HFFc6 (cell line): ENCODE data around the gene RAD9A. TPM values are rescaled to one million over a fixed set of nuclear protein-coding genes. Genes with fewer than 3 reads are reported as not detected.

Experiments used
- DNase-seq: peaks from one replicate; pipeline ENCODE4 v3.0.0-alpha.2; 2018
- H3K27ac Mint-ChIP-seq: 2 replicates; pipeline ENCODE4 v1.8.0; 2020; ENCODE audit warnings: mild to moderate bottlenecking, mixed read lengths
- H3K27me3 Mint-ChIP-seq: 2 replicates; pipeline ENCODE4 v1.8.0; 2021; ENCODE audit warnings: mild to moderate bottlenecking, moderate library complexity, mixed read lengths; ENCODE audit not compliant: insufficient read depth
- H3K36me3 Mint-ChIP-seq: 2 replicates; pipeline ENCODE4 v1.8.0; 2021; ENCODE audit warnings: low read depth, mixed read lengths
- H3K4me1 Mint-ChIP-seq: 2 replicates; pipeline ENCODE4 v1.8.0; 2020; ENCODE audit warnings: low read depth, mixed read lengths
- H3K4me3 Mint-ChIP-seq: 2 replicates; pipeline ENCODE4 v1.8.0; 2020; ENCODE audit warnings: mild to moderate bottlenecking, moderate library complexity, mixed read lengths
- H3K9me3 Mint-ChIP-seq: 2 replicates; pipeline ENCODE4 v1.8.0; 2020; ENCODE audit warnings: mild to moderate bottlenecking, mixed read lengths
- total RNA-seq, 6 experiments: library from RNA; stranded (reverse); fragmentation: NEBNext Ultra II Directional; extraction: Animal tissue kit (Norgen Biotek cat#: 25700); gene quantifications; 2 replicates in 1 of 6; 3 replicates in 5 of 6; pipeline ENCODE4 v1.2.3, GENCODE V29; 2021
- TF ChIP-seq, protein P1 (sequence below): fragments of 200-600 bp; sonication (generic); IDR thresholded peaks from 2 replicates; pipeline ENCODE4 v1.5.0; 2021; ENCODE audit warnings: antibody characterized with exemption, mild to moderate bottlenecking

Gene RAD9A
- total RNA-seq, 6 experiments from 2014 or later = 7.6 to 10.3 (median 8.8) TPM

GRCh38 chr11:67378544-67378943 is 13.2 kb upstream of the RAD9A start:
- Mint-ChIP-seq H3K27ac (peak overlapping the region; percentile 85), H3K4me3 (peak overlapping the region; percentile 41; the same call in 1 of the 2 replicates), H3K4me1 (peaks cover 71% of the 10 kb centered on the region), H3K9me3 (no peaks in the 10 kb centered on the region), H3K27me3 (peaks cover 5% of the 10 kb centered on the region), H3K36me3 (no peaks in the 10 kb centered on the region; the same call in 1 of the 2 replicates)
- DNase-seq = no peak
- TF ChIP-seq, protein P1, sequence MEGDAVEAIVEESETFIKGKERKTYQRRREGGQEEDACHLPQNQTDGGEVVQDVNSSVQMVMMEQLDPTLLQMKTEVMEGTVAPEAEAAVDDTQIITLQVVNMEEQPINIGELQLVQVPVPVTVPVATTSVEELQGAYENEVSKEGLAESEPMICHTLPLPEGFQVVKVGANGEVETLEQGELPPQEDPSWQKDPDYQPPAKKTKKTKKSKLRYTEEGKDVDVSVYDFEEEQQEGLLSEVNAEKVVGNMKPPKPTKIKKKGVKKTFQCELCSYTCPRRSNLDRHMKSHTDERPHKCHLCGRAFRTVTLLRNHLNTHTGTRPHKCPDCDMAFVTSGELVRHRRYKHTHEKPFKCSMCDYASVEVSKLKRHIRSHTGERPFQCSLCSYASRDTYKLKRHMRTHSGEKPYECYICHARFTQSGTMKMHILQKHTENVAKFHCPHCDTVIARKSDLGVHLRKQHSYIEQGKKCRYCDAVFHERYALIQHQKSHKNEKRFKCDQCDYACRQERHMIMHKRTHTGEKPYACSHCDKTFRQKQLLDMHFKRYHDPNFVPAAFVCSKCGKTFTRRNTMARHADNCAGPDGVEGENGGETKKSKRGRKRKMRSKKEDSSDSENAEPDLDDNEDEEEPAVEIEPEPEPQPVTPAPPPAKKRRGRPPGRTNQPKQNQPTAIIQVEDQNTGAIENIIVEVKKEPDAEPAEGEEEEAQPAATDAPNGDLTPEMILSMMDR = no peak

- Mint-ChIP-seq H3K9me3 (no peaks in the 10 kb centered on the region), H3K27ac (peak overlapping the region; percentile 85), H3K27me3 (no peaks in the 10 kb centered on the region; the same call in none of the 2 replicates), H3K4me1 (peaks cover 67% of the 10 kb centered on the region), H3K36me3 (no peaks in the 10 kb centered on the region), H3K4me3 (peak overlapping the region; percentile 52)
- peak; percentile 72 for DNase-seq
- TF ChIP-seq, protein P1 = no peak
Observed at GRCh38 chr11:67379061-67380058, 12.4 kb upstream of the RAD9A start.

DNA sequence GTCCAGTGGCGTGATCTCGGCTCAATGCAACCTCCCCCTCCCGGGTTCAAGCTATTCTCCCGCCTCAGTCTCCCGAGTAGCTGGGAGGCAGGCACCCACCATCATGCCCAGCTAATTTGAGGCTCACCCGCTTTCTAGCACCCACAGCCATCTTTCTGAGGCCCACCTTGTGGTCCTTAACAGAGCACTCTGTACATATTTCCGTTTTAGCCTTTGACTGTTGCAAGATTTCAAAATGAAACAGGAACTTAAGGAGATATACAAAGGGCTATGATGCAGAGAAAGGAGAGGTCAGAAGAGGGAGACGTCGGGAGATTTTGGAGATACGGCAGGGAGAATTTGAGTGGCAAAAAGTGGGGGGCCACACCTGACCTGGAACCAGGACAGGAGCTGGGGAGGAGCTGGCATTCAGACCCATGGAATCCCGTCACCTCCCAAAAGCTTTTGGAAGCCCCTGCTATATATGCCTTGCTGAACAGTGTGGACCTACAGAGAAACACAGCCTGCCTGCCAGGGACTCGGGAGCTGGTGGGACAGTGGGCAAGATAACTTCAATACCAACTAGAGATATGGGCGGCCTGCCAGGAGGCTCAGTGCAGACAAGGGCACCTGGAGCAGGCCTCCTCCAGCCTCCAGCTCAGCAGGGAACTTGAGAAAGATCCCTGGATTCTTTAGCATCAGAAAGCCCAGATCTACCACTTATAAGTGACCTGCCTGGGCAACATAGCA is 10.4 kb upstream of the RAD9A start:
- TF ChIP-seq, protein P1 = no peak
- Mint-ChIP-seq H3K27ac (no peak overlapping the region), H3K9me3 (no peaks in the 10 kb centered on the region), H3K4me3 (no peak overlapping the region), H3K27me3 (peaks cover 2% of the 10 kb centered on the region), H3K4me1 (peaks cover 62% of the 10 kb centered on the region), H3K36me3 (no peaks in the 10 kb centered on the region)
- DNase-seq = no peak

GRCh38 chr11:67382276-67383136 is 9.3 kb upstream of the RAD9A start:
- TF ChIP-seq, protein P1 = peak; percentile 95
- Mint-ChIP-seq H3K27ac (no peak overlapping the region), H3K9me3 (no peaks in the 10 kb centered on the region), H3K27me3 (peaks cover 2% of the 10 kb centered on the region), H3K4me3 (no peak overlapping the region), H3K4me1 (peaks cover 51% of the 10 kb centered on the region), H3K36me3 (no peaks in the 10 kb centered on the region)
- DNase-seq = peak; percentile 66

DNA sequence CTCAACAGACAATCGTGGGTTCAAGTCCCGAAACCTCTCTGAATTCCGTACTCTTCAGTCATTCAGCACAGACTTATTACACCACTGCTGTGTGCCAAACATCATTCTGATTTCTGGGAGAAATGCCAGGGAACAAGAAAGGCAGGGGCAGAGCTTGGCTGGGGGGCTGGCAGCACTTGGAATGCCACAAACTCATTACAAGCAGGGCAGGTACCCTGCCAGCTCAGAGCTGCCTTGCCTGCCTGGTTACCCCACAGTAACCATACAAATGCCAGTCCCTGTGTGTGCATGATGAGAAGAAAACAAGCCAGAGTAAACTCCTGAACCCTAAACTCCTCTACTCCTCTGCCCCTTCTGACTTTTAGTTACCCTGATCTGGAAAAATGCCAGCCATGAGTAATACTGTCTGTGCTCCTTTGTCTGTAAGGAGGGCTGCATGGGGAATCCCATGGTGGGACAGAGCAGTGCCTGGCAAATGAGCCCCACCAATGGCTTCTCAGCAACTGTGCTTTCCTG is 6.9 kb upstream of the RAD9A start:
- Mint-ChIP-seq H3K27me3 (peaks cover 4% of the 10 kb centered on the region), H3K4me1 (peaks cover 43% of the 10 kb centered on the region), H3K27ac (no peak overlapping the region), H3K9me3 (no peaks in the 10 kb centered on the region), H3K4me3 (no peak overlapping the region), H3K36me3 (no peaks in the 10 kb centered on the region)
- DNase-seq = peak; percentile 39
- TF ChIP-seq, protein P1 = no peak
